H1 (cell line): ENCODE data around the gene MRTFA. TPM values are rescaled to one million over a fixed set of nuclear protein-coding genes. Genes with fewer than 3 reads are reported as not detected.

Experiments
- CTCF ChIA-PET: fragments of 300-600 bp; sonication (Branson Sonifier 250); formaldehyde crosslinking; loops from one replicate; lab custom pipeline; 2021; ENCODE audit not compliant: partially characterized antibody; lab: Charles Lee
- POLR2A ChIA-PET: fragments of 300-600 bp; sonication (Branson Sonifier 250); formaldehyde crosslinking; loops from one replicate; lab custom pipeline; 2021; ENCODE audit warnings: inconsistent platforms; ENCODE audit not compliant: partially characterized antibody; lab: Charles Lee
- DNase-seq, 2 experiments: peaks; one replicate each; pipeline versions ENCODE4 v3.0.0 to v3.0.0-alpha.2; 2010 to 2022; ENCODE audit warnings: low spot score in 2 of 2, low read depth in 1 of 2, mixed read lengths in 1 of 2
- FAIRE-seq: peaks from 2 replicates; lab custom pipeline; 2011; peaks lifted over from hg19 to GRCh38; lab: Jason Lieb, UNC
- H2AFZ ChIP-seq: 2 replicates; pipeline ENCODE4 v1.8.1; 2012; ENCODE audit warnings: low read length, inconsistent platforms
- H2AK5ac ChIP-seq: 2 replicates; pipeline ENCODE4 v1.6.1; 2013; ENCODE audit warnings: low read depth, low read length
- H2BK120ac ChIP-seq: replicated peaks from 2 replicates; pipeline ENCODE3; 2013; ENCODE audit warnings: low read depth, low read length, inconsistent platforms
- H2BK12ac ChIP-seq: 2 replicates; pipeline ENCODE4 v1.6.1; 2013; ENCODE audit warnings: low read depth, low read length
- H2BK15ac ChIP-seq: 2 replicates; pipeline ENCODE4 v1.6.1; 2013; ENCODE audit warnings: low read length
- H2BK20ac ChIP-seq: 2 replicates; pipeline ENCODE4 v1.6.1; 2013; ENCODE audit warnings: low read length
- H2BK5ac ChIP-seq: 2 replicates; pipeline ENCODE4 v1.6.1; 2013; ENCODE audit warnings: low read depth, low read length
- H3K14ac ChIP-seq: 2 replicates; pipeline ENCODE4 v1.6.1; 2013; ENCODE audit warnings: inconsistent platforms; ENCODE audit not compliant: insufficient read length
- H3K18ac ChIP-seq: 2 replicates; pipeline ENCODE4 v1.6.1; 2013; ENCODE audit warnings: low read length; ENCODE audit errors: extremely low read depth
- H3K23ac ChIP-seq: 2 replicates; pipeline ENCODE4 v1.6.1; 2013; ENCODE audit warnings: inconsistent platforms; ENCODE audit not compliant: insufficient read length
- H3K23me2 ChIP-seq: 2 replicates; pipeline ENCODE4 v1.6.1; 2013; ENCODE audit warnings: low read depth, low read length
- H3K27ac ChIP-seq: 2 replicates; pipeline ENCODE4 v1.6.1; 2011; ENCODE audit warnings: low read depth, low read length, inconsistent platforms
- H3K27me3 ChIP-seq, 4 experiments: replicated peaks in 1 of 4; 1 replicate in 1 of 4; 2 replicates in 3 of 4; pipeline versions ENCODE4 v1.6.1 to v1.8.1; 2011 to 2013; ENCODE audit warnings: low read length in 3 of 4, mild to moderate bottlenecking in 3 of 4, inconsistent platforms in 2 of 4, mixed read lengths in 2 of 4, moderate library complexity in 1 of 4; ENCODE audit not compliant: control insufficient read depth in 3 of 4, insufficient read depth in 3 of 4; ENCODE audit errors: extremely low read depth in 1 of 4
- H3K36me3 ChIP-seq, 4 experiments: 2 replicates each; pipeline versions ENCODE4 v1.6.1 to v1.8.1; 2011 to 2013; ENCODE audit warnings: mild to moderate bottlenecking in 4 of 4, low read length in 3 of 4, moderate library complexity in 2 of 4, control low read depth in 1 of 4, inconsistent platforms in 1 of 4; ENCODE audit not compliant: insufficient read depth in 4 of 4, control insufficient read depth in 2 of 4
- H3K4ac ChIP-seq: replicated peaks from 2 replicates; pipeline ENCODE3; 2013; ENCODE audit warnings: low read length, low read depth, mixed read lengths, inconsistent platforms; ENCODE audit not compliant: insufficient read length
- H3K4me1 ChIP-seq, 4 experiments: replicated peaks in 1 of 4; 1 replicate in 1 of 4; 2 replicates in 3 of 4; pipeline versions ENCODE4 v1.6.1 to v1.8.1; 2011 to 2013; ENCODE audit warnings: low read length in 3 of 4, inconsistent platforms in 2 of 4, mixed read lengths in 1 of 4; ENCODE audit not compliant: insufficient read depth in 4 of 4, control insufficient read depth in 3 of 4
- H3K4me2 ChIP-seq, 2 experiments: 2 replicates each; pipeline versions ENCODE4 v1.6.1 to v1.8.1; 2011 to 2013; ENCODE audit warnings: low read depth in 2 of 2, low read length in 2 of 2, control low read depth in 1 of 2, inconsistent platforms in 1 of 2, mild to moderate bottlenecking in 1 of 2; ENCODE audit not compliant: insufficient read depth in 1 of 2
- H3K4me3 ChIP-seq, 4 experiments: fragments of 200-600, 300-600 bp in 1 of 4; sonication (generic), shearing (Covaris generic), sonication (Bioruptor Twin) in 1 of 4; 2 replicates each; pipeline versions ENCODE4 v1.5.1 to v1.8.1; 2011 to 2016; ENCODE audit warnings: low read length in 4 of 4, low read depth in 3 of 4, control low read depth in 2 of 4, inconsistent platforms in 2 of 4, mild to moderate bottlenecking in 2 of 4, mixed read lengths in 1 of 4, moderate library complexity in 1 of 4; ENCODE audit not compliant: insufficient read depth in 2 of 4; ENCODE audit errors: extremely low read depth in 1 of 4
- H3K56ac ChIP-seq: replicated peaks from 2 replicates; pipeline ENCODE3; 2013; ENCODE audit warnings: low read depth, mild to moderate bottlenecking, mixed read lengths, low read length, inconsistent platforms; ENCODE audit not compliant: insufficient read length
- H3K79me1 ChIP-seq: 2 replicates; pipeline ENCODE4 v1.6.1; 2013; ENCODE audit warnings: low read depth, low read length, control low read depth
- H3K79me2 ChIP-seq, 2 experiments: 2 replicates each; pipeline versions ENCODE4 v1.6.1 to v1.8.1; 2012 to 2013; ENCODE audit warnings: low read length in 2 of 2, mild to moderate bottlenecking in 2 of 2, inconsistent platforms in 1 of 2; ENCODE audit not compliant: insufficient read depth in 2 of 2, control insufficient read depth in 1 of 2
- H3K9ac ChIP-seq, 4 experiments: replicated peaks in 1 of 4; 1 replicate in 1 of 4; 2 replicates in 3 of 4; pipeline versions ENCODE4 v1.6.1 to v1.8.1; 2011 to 2013; ENCODE audit warnings: low read depth in 3 of 4, low read length in 3 of 4, control low read depth in 2 of 4, mild to moderate bottlenecking in 2 of 4, moderate library complexity in 2 of 4, inconsistent platforms in 1 of 4; ENCODE audit errors: extremely low read depth in 1 of 4
- H3K9me3 ChIP-seq, 2 experiments: 2 replicates each; pipeline versions ENCODE4 v1.6.1 to v1.8.1; 2012 to 2013; ENCODE audit warnings: mild to moderate bottlenecking in 2 of 2, moderate library complexity in 2 of 2, control low read depth in 1 of 2, inconsistent platforms in 1 of 2, low read depth in 1 of 2, low read length in 1 of 2, mixed read lengths in 1 of 2; ENCODE audit not compliant: insufficient read depth in 2 of 2
- H4K20me1 ChIP-seq, 2 experiments: replicated peaks in 1 of 2; 2 replicates each; pipeline versions ENCODE3 to v1.8.1; 2011 to 2013; ENCODE audit warnings: inconsistent platforms in 2 of 2, low read length in 2 of 2, mild to moderate bottlenecking in 1 of 2; ENCODE audit not compliant: insufficient read depth in 2 of 2, control insufficient read depth in 1 of 2
- H4K5ac ChIP-seq: 2 replicates; pipeline ENCODE4 v1.6.1; 2013; ENCODE audit warnings: low read length, low read depth, mixed read lengths, inconsistent platforms; ENCODE audit not compliant: insufficient read length
- H4K8ac ChIP-seq: 2 replicates; pipeline ENCODE4 v1.8.0; 2013; ENCODE audit warnings: mild to moderate bottlenecking, moderate library complexity, low read length, inconsistent platforms; ENCODE audit not compliant: insufficient read depth; ENCODE audit errors: extremely low read depth
- H4K91ac ChIP-seq: replicated peaks from 2 replicates; pipeline ENCODE3; 2013; ENCODE audit warnings: low read length, mixed read lengths, inconsistent platforms; ENCODE audit not compliant: insufficient read length
- ATF3 ChIP-seq: IDR thresholded peaks from 2 replicates; pipeline ENCODE4 v1.6.1; 2011; ENCODE audit warnings: low read depth, mild to moderate bottlenecking, low read length; ENCODE audit not compliant: insufficient read depth
- BACH1 ChIP-seq: IDR thresholded peaks from 2 replicates; pipeline ENCODE4 v1.6.1; 2012; ENCODE audit warnings: low read length, improper control_type of control experiment
- BRCA1 ChIP-seq: IDR thresholded peaks from 2 replicates; pipeline ENCODE4 v1.6.1; 2012; ENCODE audit warnings: low read depth, low read length, improper control_type of control experiment
- CBX8 ChIP-seq: fragments of 300-800, 300-1000 bp; sonication (generic); IDR thresholded peaks from 2 replicates; pipeline ENCODE4 v1.7.1; 2016; ENCODE audit warnings: low read depth, low read length, borderline replicate concordance
- CEBPB ChIP-seq: IDR thresholded peaks from 2 replicates; pipeline ENCODE4 v1.6.1; 2012; ENCODE audit warnings: low read depth, low read length
- CTCF ChIP-seq, 3 experiments: IDR thresholded peaks; 1 replicate in 2 of 3; 2 replicates in 1 of 3; pipeline versions ENCODE4 v1.5.1 to v1.6.1; 2011; ENCODE audit warnings: low read length in 3 of 3, mild to moderate bottlenecking in 3 of 3, inconsistent platforms in 2 of 3, low read depth in 1 of 3, moderate library complexity in 1 of 3; ENCODE audit not compliant: insufficient read depth in 1 of 3; ENCODE audit errors: control extremely low read depth in 1 of 3
- FOSL1 ChIP-seq: IDR thresholded peaks from 2 replicates; pipeline ENCODE4 v1.6.1; 2011; ENCODE audit warnings: mild to moderate bottlenecking, low read depth, low read length, moderate library complexity; ENCODE audit not compliant: insufficient read depth
- MAFK ChIP-seq: IDR thresholded peaks from 2 replicates; pipeline ENCODE4 v1.6.1; 2012; ENCODE audit warnings: low read depth, mild to moderate bottlenecking, improper control_type of control experiment, low read length
- RFX5 ChIP-seq: IDR thresholded peaks from 2 replicates; pipeline ENCODE4 v1.6.1; 2011; ENCODE audit warnings: low read depth, low read length, improper control_type of control experiment, borderline replicate concordance
- SIN3A ChIP-seq, 2 experiments: IDR thresholded peaks in 1 of 2; conservative IDR thresholded peaks in 1 of 2; 2 replicates each; pipeline ENCODE4 v1.6.1; 2011 to 2012; ENCODE audit warnings: low read length in 2 of 2, improper control_type of control experiment in 1 of 2, low read depth in 1 of 2, mild to moderate bottlenecking in 1 of 2
- SIRT6 ChIP-seq: IDR thresholded peaks from one replicate; pipeline ENCODE4 v1.7.1; 2012; ENCODE audit warnings: low read length, inconsistent platforms
- WGBS, 2 experiments: shearing (Covaris generic) in 1 of 2; methylation state at CpG; one replicate each; pipeline versions ENCODE4 v1.1.6 to v1.1.7; 2013 to 2015; ENCODE audit warnings: low lambda C conversion rate in 2 of 2, mixed read lengths in 2 of 2, inconsistent platforms in 1 of 2, low coverage in 1 of 2, missing lambda C conversion rate in 1 of 2; ENCODE audit not compliant: insufficient replicate concordance in 2 of 2, insufficient coverage in 1 of 2, insufficient read length in 1 of 2; ENCODE audit errors: extremely low coverage in 1 of 2, missing lambda C conversion rate in 1 of 2; 5-methylcytosine and 5-hydroxymethylcytosine counted together
- polyA plus RNA-seq, 7 experiments: library from polyadenylated mRNA; depleted of rRNA in 3 of 7; stranded (reverse) in 5 of 7; unstranded in 2 of 7; fragments of >200 nt in 5 of 7; fragments of 200-250 nt in 2 of 7; gene quantifications; 1 replicate in 5 of 7; 2 replicates in 1 of 7; 4 replicates in 1 of 7; pipeline versions ENCODE4 v1.2.1 to v1.2.3, GENCODE V29; 2011 to 2013; ENCODE audit warnings: missing spikeins in 2 of 7, mixed read lengths in 2 of 7
- total RNA-seq: library from RNA; stranded (reverse); fragmentation: NEBNext Ultra II Directional; extraction: Animal tissue kit (Norgen Biotek cat#: 25700); gene quantifications from 2 replicates; pipeline ENCODE4 v1.2.1, GENCODE V29; 2021

The MRTFA gene
- total and polyA plus RNA-seq, 2 of the 8 experiments (the other 6 are each of a cell fraction or from before 2014, with no cell fraction given) = 5.4 to 37.9 TPM

DNA sequence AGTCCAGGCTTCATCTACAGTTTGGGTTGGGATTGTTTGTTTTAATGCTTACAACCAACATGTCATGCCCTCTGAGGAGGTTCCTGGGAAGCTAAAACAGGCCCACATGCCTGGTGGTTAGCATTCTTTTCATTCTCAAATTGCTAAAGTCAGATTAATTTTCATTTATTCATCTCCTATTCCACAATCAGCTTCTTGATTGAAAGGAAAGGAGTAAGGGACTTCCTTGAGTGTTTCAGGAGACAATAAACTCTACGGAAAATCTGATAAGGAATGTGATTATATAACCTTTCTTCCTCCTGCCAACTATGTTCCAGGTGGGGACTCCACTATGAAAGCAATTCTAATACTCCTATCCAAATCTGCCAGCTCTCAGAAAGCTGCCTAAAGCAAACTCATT, 30.8 kb downstream of the MRTFA start:
- no peak overlapping the region for H3K56ac ChIP-seq
- no peak overlapping the region for H4K8ac ChIP-seq
- no peaks in the 10 kb centered on the region for H3K9me3 ChIP-seq
- no peak overlapping the region for H2AK5ac ChIP-seq
- FAIRE-seq (no peak), DNase-seq (no peak)
- no peak overlapping the region for H2BK12ac ChIP-seq
- no peak overlapping the region for H3K14ac ChIP-seq
- no peak overlapping the region for H4K5ac ChIP-seq
- no peak overlapping the region for H3K23ac ChIP-seq
- no peak overlapping the region for H2BK15ac ChIP-seq
- H3K18ac ChIP-seq = no peak overlapping the region
- peaks cover 0 to 12% (median 3%) of the 10 kb centered on the region in 4 experiments for H3K4me1 ChIP-seq
- H3K4me2 ChIP-seq = no peak overlapping the region
- no peak overlapping the region for H3K4ac ChIP-seq
- H2BK120ac ChIP-seq = no peak overlapping the region
- H2AFZ ChIP-seq = no peak overlapping the region
- H3K79me2 ChIP-seq = peaks cover 0 to 69% of the 10 kb centered on the region in 2 experiments; a peak in 2 of 4 replicates
- no peaks in the 10 kb centered on the region for H3K27me3 ChIP-seq
- no peak overlapping the region for H3K27ac ChIP-seq
- no peaks in the 10 kb centered on the region for H3K23me2 ChIP-seq
- no peaks in the 10 kb centered on the region for H3K36me3 ChIP-seq
- no peak overlapping the region for H2BK20ac ChIP-seq
- no peaks in the 10 kb centered on the region for H4K20me1 ChIP-seq
- ChIA-PET CTCF (interaction anchor here (0.6 to 1.4 kb wide), 4 partner anchors 48 to 293 kb away, joined by 3 to 4 read pairs (median 3); no protein-coding TSS in a partner anchor), POLR2A (no interaction called here)
- H2BK5ac ChIP-seq = no peak overlapping the region
- H3K4me3 ChIP-seq = no peak overlapping the region
- H4K91ac ChIP-seq = no peak overlapping the region
- no peak overlapping the region for H3K9ac ChIP-seq
- no peaks in the 10 kb centered on the region for H3K79me1 ChIP-seq
- 91% methylated on average over 1 of the region's 1 CpG; no CpG with 5 or more reads in 1 of the 2 experiments for WGBS, 2 experiments
- TF ChIP-seq SIRT6 = no peak
- no peak for TF ChIP-seq MAFK
- no peak for TF ChIP-seq CBX8
- TF ChIP-seq SIN3A (conservative IDR thresholded peaks at IDR 0.05 in 1 of 2, IDR thresholded peaks at IDR 0.05 in 1 of 2; ENCODE audit: low read depth in 1 of 2, low read length in 2 of 2) = no peak
- TF ChIP-seq CTCF (IDR thresholded peaks at IDR 0.05; ENCODE audit: control extremely low read depth in 1 of 3, insufficient read depth in 1 of 3, low read depth in 1 of 3, low read length in 3 of 3) = no peak
- TF ChIP-seq RFX5 = no peak
- TF ChIP-seq FOSL1 = no peak
- no peak for TF ChIP-seq BRCA1
- no peak for TF ChIP-seq BACH1
- TF ChIP-seq ATF3 = no peak
- TF ChIP-seq CEBPB = no peak
